ELF-1 (cell line): Measurements from ENCODE around the gene IGSF8.
"Not testable (repeated sequence)": the region's sequence is repeated elsewhere in the genome, so short reads cannot be mapped to it uniquely, and the experiment has no call there.

Experiments used
- DNase-seq: peaks from one replicate; pipeline ENCODE4 v3.0.0-alpha.2; 2016; ENCODE audit warnings: low read depth, low spot score

Gene IGSF8

GRCh38 chr1:160127865-160128523 is 29.6 kb upstream of the IGSF8 start:
- DNase-seq: no peak

DNA sequence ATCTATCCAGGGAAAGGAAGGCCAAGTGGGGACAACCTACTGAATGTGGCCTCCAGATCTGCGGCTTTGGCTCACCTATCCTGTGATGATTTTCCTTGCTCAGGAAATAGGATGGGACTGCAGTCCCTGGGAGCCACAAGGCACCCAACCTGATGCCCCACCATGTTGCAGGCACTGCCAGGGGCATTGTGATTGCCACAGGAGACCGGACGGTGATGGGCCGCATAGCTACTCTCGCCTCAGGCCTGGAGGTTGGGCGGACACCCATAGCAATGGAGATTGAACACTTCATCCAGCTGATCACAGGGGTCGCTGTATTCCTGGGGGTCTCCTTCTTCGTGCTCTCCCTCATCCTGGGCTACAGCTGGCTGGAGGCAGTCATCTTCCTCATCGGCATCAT is 29.0 kb upstream of the IGSF8 start:
- no peak for DNase-seq

DNA sequence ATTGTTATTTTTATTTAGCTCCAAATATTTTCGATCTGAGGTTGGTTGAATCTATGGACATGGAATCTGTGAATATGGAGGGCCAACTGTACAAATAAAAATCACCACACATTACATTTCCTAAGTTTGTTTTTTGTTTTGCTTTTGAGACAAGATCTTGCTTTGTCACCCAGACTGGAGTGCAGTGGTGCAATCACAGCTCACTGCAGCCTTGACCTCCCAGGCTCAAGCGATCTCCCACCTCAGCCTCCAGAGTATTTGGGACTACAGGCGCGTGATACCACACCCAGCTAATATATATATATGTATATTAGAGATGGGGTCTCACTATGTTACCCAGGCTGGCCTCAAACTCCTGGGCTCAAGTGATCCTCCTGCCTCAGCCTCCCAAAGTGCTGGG is 27.9 kb upstream of the IGSF8 start:
- not testable (repeated sequence) for DNase-seq

DNA sequence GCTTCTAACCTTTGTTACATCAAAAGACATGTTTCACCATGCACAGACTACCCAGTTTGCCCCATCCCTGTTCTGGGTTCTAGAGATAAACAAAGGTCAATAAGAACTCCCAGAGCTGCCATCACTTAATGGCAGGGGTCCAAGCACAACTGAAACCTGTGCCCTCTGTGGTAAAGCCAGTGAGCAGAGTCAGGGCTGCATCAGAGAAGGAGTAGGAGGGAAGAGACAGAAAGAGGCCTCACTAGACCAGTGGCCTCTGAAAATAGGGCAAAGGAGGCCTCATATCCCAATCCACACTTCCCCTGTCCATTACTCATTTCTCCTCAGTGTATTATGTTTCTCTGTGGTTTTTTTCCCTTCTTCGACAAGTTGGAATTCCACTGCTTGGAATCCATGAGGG is 27.3 kb upstream of the IGSF8 start:
- DNase-seq: no peak

DNA sequence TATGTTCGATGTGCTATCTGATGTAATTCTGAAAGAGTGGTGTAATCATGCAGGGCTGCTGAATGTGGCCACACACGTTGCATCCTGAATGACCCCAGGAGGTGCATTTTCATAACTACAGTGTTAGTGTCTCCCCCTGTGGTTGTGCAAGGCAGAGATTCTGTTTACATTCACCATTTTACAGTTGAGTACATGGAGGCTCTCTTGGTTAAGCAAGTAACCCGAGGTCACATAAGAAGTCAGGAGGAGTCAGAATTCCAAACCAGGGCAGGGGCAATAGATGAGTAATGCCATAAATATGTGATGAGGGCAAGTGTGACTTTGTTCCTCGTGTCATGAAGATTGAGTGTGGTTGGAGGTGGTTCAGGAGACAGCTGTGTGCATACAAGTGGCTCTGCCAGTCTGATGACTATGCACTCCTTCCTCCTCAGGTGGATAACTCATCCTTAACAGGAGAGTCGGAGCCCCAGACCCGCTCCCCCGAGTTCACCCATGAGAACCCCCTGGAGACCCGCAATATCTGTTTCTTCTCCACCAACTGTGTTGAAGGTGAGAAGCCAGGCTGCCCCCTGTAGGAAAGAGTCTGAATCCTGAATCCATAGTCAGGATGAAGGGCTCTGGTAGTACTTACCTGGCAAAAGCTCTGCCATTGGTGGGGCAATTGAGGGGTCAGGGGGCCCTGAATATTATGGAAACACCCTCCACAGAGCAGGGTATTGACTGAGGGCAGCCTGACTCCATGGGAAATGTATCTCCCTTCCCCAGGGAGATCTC is 26.5 kb upstream of the IGSF8 start:
- peak; percentile 44 for DNase-seq

GRCh38 chr1:160123726-160124125 is 25.3 kb upstream of the IGSF8 start:
- no peak for DNase-seq

DNA sequence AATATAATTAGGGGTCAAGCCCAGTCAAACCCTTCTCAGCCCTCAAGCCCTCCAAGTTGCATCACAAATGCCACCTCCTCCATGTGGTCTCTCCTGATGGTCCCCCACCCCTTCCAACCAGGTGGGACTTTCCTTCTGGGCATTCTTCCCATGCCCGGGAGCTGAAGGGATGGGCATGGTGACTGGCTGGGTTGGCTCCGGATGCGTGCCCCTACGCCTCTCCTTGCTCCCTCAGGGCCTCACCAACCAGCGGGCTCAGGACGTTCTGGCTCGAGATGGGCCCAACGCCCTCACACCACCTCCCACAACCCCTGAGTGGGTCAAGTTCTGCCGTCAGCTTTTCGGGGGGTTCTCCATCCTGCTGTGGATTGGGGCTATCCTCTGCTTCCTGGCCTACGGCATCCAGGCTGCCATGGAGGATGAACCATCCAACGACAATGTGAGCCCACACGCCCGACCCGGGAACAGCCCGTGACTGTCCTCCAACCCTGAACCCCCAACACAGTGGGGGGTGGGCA is 24.6 kb upstream of the IGSF8 start:
- no peak for DNase-seq

- no peak for DNase-seq
These were observed 23.0 kb upstream of the IGSF8 start for GRCh38 chr1:160121388-160121787.

GRCh38 chr1:160120797-160121196 is 22.4 kb upstream of the IGSF8 start:
- DNase-seq: no peak

GRCh38 chr1:160118928-160119327 is 20.5 kb upstream of the IGSF8 start:
- DNase-seq: no peak

DNA sequence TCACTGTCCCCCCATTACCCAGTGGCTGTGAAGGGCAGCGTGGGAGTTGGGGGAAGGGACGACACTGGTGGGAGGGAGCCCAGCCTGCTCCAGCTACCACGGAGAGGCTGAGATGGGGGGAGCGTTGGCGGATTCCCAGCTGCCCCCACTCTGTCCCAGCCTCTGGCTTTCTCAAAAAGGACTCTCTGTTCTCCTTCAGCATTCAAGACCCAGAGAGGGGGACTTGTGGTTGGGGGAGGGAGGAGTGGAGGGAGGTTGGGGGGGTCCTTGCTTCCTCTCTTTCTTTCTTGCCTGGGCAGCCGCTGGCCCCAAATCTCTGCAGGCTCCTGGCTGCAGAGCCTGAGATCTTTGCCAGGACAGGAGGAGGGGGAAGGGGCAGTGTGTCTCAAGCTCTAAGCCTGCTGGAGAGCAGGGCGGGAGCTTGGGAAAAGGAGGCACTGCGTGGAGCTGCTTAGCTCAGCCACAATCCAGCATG is 19.3 kb upstream of the IGSF8 start:
- DNase-seq: no peak

DNA sequence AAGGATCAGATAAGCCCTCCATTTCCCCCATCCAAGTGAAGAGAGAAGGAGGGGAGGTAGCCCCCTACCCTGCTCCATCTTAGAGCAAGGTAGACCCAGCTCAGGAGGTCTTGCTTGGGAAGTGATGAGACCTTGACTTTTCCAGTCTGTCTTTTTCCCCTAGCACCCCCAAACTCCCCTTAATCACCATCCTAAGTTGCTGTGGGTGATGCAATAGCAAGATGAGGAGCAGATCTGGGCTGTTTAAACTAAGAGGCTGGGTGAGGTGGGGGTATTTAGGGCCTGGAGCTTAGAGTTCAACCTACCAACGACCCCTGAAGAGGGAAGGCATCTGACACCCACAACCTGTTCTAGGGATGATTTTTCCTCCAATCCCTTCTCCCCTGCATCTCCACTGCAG is 18.9 kb upstream of the IGSF8 start:
- DNase-seq: no peak

DNA sequence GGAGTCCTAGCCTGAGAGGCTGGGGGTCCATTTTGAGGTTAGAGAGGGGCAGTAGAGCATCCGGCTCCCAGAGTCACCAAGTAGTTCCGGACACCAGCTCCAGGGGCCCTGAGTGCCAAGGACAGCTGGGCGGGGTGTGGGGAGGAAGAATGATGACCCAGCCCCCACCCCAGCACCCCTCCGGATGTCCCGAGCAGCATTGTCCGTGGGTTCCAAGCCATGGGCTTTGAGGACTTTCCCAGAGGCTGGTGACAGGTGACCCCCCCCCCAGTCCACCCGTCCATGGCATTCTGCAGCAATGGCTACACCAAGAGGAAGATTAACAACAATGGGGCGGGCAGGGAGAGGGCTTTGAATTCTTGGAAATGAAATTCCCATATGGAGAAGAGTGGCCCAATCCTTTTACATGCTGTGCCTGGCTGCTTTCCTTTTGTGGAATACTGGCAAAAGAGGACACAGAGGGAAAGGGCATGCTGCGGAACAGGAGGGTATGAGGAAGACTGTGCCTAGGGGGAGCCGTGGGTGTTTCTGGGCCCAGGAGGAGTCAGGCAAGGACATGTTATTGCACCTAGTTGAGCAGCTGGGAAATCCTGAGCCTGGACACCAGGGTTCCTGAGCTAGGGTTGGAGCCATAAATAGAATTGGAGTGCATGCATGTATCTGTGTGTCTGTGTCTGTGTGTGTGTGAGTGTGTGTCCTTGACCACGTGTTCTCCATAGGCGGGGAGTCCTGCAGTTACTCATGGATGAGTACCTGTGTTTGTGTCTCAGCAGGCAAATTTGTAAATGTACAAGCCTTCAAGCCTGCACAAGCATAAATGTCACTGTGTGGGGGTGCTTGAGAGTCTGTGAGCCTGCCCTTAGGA is 18.1 kb upstream of the IGSF8 start:
- no peak for DNase-seq

GRCh38 chr1:160115545-160116282 is 17.3 kb upstream of the IGSF8 start, which contains the start of gene ATP1A2:
ATP1A2 (plus strand) TSS chr1:160115759; CDS start chr1:160115862, 103 bp downstream.
- DNase-seq: peak; percentile 54

DNA sequence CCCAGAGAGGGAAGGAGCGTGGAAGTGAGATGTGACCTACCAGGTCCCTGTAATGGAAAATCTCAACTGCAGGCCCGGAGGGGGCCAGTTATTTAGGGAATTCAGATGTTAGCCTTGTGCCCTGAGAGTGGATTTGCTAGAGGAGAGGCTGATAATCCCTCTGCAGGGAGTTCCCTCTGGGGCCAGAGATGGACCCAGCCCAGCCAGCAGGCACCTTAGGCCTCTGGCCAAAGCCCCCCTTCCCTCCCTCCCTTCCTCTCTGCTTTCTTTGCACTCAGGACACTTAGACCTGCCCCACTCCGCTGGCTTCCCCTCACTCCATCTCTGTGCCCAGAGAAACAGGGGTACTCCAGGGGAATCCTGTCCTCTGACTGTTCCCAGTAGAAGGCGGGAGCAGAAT is 15.7 kb upstream of the IGSF8 start:
- peak; percentile 47 for DNase-seq

DNA sequence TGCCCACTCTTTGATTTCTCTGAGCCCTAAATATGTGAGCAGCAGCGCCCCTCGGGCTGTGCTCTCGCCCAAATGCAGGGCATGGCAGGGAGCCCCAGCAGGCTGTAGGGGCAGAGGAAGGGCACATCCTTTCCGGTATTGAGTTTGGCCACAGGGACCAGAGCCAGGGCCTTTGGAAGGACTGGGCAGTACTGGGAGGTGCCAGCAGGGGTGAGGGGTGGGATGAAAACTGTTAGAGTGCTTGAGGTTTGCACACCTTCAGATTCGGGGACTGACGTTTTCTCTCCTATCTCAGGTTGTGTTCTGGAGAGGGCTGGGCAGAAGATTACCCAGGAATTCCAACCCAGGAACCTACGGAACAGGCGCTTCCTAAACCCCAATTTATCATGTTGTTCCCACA is 15.0 kb upstream of the IGSF8 start:
- peak; percentile 45 for DNase-seq

GRCh38 chr1:160112357-160112756 is 13.9 kb upstream of the IGSF8 start:
- no peak for DNase-seq

- DNase-seq: not testable (repeated sequence)
These were observed 13.0 kb upstream of the IGSF8 start for GRCh38 chr1:160111462-160111861.

DNA sequence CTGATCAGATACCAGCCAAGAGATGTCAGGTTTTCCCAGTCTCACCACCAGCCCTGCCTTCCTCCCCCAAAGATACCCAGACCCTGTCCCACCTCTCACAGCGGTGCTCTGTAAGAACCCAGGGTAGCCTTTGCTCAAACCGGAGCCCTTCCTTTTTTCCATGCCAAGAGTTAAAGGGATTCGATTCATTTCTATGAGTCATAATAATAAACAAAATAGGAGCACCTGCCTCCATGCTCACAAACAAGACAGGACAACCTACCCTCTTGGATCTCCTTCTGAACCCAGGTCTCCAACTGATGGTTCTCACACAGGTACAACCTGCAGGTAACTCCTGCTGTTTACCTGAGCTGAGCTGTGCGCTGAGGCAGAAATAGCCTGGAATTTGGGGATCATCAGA is 11.3 kb upstream of the IGSF8 start:
- DNase-seq: no peak

GRCh38 chr1:160108888-160109662 is 10.7 kb upstream of the IGSF8 start:
- DNase-seq: peak; percentile 64
